GM23248 (cell line): ENCODE data around the gene PKIG. TPM values are rescaled to one million over a fixed set of nuclear protein-coding genes. Genes with fewer than 3 reads are reported as not detected.
A peak's percentile ranks its signal among the peaks of the same experiment; 100 is the strongest.

ENCODE experiments used
- DNase-seq: peaks from one replicate; pipeline ENCODE4 v3.0.0-alpha.2; 2015
- H2AFZ ChIP-seq: fragments of 200-600 bp; sonication (generic); 2 replicates; pipeline ENCODE4 v1.6.1; 2016; ENCODE audit warnings: antibody characterized with exemption
- H3F3A ChIP-seq: fragments of 200-600 bp; sonication (generic); 2 replicates; pipeline ENCODE4 v1.6.1; 2016; ENCODE audit warnings: mild to moderate bottlenecking, antibody characterized with exemption, mixed run types; ENCODE audit not compliant: insufficient read depth
- H3K27ac ChIP-seq: fragments of 200-600 bp; sonication (generic); 2 replicates; pipeline ENCODE4 v1.5.1; 2016; ENCODE audit warnings: mild to moderate bottlenecking
- H3K27me3 ChIP-seq: fragments of 200-600 bp; sonication (generic); replicated peaks from 2 replicates; pipeline ENCODE4 v1.6.1; 2016; ENCODE audit warnings: mild to moderate bottlenecking; ENCODE audit not compliant: insufficient read depth
- H3K36me3 ChIP-seq: fragments of 200-600 bp; sonication (generic); 2 replicates; pipeline ENCODE4 v1.6.1; 2016; ENCODE audit warnings: low read depth, mild to moderate bottlenecking
- H3K4me1 ChIP-seq: fragments of 200-600 bp; sonication (generic); 2 replicates; pipeline ENCODE4 v1.6.1; 2016; ENCODE audit warnings: mild to moderate bottlenecking; ENCODE audit not compliant: insufficient read depth
- H3K4me2 ChIP-seq: fragments of 200-600 bp; sonication (generic); one replicate; pipeline ENCODE4 v1.6.1; 2016; ENCODE audit warnings: mild to moderate bottlenecking; ENCODE audit not compliant: unreplicated experiment
- H3K4me3 ChIP-seq: fragments of 200-600 bp; sonication (generic); 2 replicates; pipeline ENCODE4 v1.5.1; 2016; ENCODE audit warnings: mild to moderate bottlenecking
- H3K79me2 ChIP-seq: fragments of 200-600 bp; sonication (generic); 2 replicates; pipeline ENCODE4 v1.6.1; 2016; ENCODE audit warnings: mild to moderate bottlenecking; ENCODE audit not compliant: insufficient read depth
- H3K9ac ChIP-seq: fragments of 200-600 bp; sonication (generic); 2 replicates; pipeline ENCODE4 v1.6.1; 2016; ENCODE audit warnings: mild to moderate bottlenecking
- H3K9me2 ChIP-seq: fragments of 200-600 bp; sonication (generic); 2 replicates; pipeline ENCODE4 v1.6.1; 2016; ENCODE audit warnings: mixed run types, mild to moderate bottlenecking, moderate library complexity; ENCODE audit not compliant: insufficient read depth
- H3K9me3 ChIP-seq: fragments of 200-600 bp; sonication (generic); one replicate; pipeline ENCODE4 v1.6.1; 2017; ENCODE audit warnings: low read depth
- H4K20me1 ChIP-seq: fragments of 200-600 bp; sonication (generic); 2 replicates; pipeline ENCODE4 v1.6.0; 2016; ENCODE audit not compliant: insufficient read depth
- EZH2 ChIP-seq: fragments of 200-600 bp; sonication (generic); IDR thresholded peaks from 2 replicates; pipeline ENCODE4 v1.6.1; 2018; ENCODE audit warnings: antibody characterized with exemption, mild to moderate bottlenecking; ENCODE audit not compliant: insufficient read depth, poor library complexity, severe bottlenecking
- EZH2phosphoT487 ChIP-seq: fragments of 200-600 bp; sonication (generic); IDR thresholded peaks from 2 replicates; pipeline ENCODE4 v1.6.1; 2018; ENCODE audit warnings: antibody characterized with exemption, moderate library complexity, mild to moderate bottlenecking, low read depth; ENCODE audit not compliant: insufficient read depth
- WGBS, 2 experiments: methylation state at CpG; one replicate each; pipeline ENCODE4 v1.1.6; 2015 to 2017; ENCODE audit warnings: low lambda C conversion rate in 2 of 2, low coverage in 1 of 2; ENCODE audit errors: missing lambda C conversion rate in 2 of 2; 5-methylcytosine and 5-hydroxymethylcytosine counted together
- in situ Hi-C: fragments of 300-500 bp; cut with MboI; formaldehyde crosslinking; loops from 2 replicates; pipeline ENCODE4 v1.15.0; 2020
- polyA plus RNA-seq: library from polyadenylated mRNA; unstranded; fragments of >200 nt; fragmentation: Nextera tagmentation; extraction: Ambion mirVana; gene quantifications from 2 replicates; pipeline ENCODE4 v1.2.1, GENCODE V29; 2016
- total RNA-seq: library from RNA; depleted of rRNA; stranded (reverse); fragments of >200 nt; shearing (Covaris generic); gene quantifications from 2 replicates; pipeline ENCODE4 v1.2.3, GENCODE V29; 2014

PKIG gene
- total and polyA plus RNA-seq, 2 experiments from 2014 or later: 46.0 to 83.7 TPM

DNA sequence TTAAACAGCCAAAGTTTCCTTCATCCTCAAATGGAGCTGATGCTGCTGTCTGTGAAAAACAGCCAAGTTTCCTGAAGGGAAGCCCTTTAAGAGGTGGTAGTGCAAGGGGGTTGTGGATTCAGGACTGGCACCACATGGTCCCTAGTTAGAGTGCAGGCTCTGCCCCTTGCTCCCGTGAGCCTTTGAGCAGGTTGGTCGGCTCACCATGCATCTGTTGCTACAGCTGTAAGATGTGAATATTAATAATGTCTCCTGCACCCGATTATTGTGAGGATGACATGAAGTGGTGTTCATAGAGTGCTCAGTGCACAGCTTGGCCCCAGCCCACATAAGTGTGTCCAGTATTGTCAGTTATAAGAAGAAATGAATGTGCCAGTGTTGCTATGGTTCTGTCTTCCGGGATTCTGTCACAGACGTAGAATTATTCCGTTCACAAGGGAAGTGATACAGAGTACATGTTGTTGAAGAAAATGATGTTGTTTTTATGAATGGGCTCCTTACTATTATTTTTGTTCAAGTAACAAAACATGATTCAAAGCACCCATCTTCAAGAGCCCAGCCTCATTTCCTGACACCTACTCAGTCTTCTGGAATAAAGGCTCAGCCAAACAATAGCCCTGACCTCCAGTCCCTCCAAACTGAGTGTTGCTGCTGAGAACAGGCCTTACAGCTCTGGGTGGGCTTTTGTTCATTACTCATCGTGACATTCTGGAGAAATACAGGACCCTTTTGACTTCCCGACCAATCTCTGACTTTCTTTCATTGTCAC lies 2.9 kb upstream of the PKIG start:
- no peak overlapping the region for H3K27ac ChIP-seq
- in situ Hi-C loops: no loop called here
- H3K79me2 ChIP-seq: peaks cover 24% of the 10 kb centered on the region

GRCh38 chr20:44580581-44581268 lies 1.7 kb upstream of the PKIG start:
- Histone ChIP-seq H3K36me3 (no peaks in the 10 kb centered on the region), H4K20me1 (no peaks in the 10 kb centered on the region), H3K4me3 (no peak overlapping the region), H3K9me2 (no peaks in the 10 kb centered on the region), H3K27ac (no peak overlapping the region), H3K79me2 (peaks cover 31% of the 10 kb centered on the region), H2AFZ (no peak overlapping the region), H3K4me1 (peaks cover 38% of the 10 kb centered on the region), H3F3A (peaks cover 36% of the 10 kb centered on the region), H3K27me3 (no peaks in the 10 kb centered on the region), H3K4me2 (no peak overlapping the region), H3K9me3 (no peaks in the 10 kb centered on the region), H3K9ac (no peak overlapping the region)
- TF ChIP-seq EZH2phosphoT487 (no peak), EZH2 (no peak)
- in situ Hi-C loops: no loop called here
- WGBS, 2 experiments: 98 to 99% methylated on average over 9 of the region's 9 CpGs
- no peak for DNase-seq

More for the DNA sequence above, 2.9 kb upstream of the PKIG start:
- Histone ChIP-seq H3F3A (peaks cover 36% of the 10 kb centered on the region), H3K9me3 (no peaks in the 10 kb centered on the region), H3K27me3 (no peaks in the 10 kb centered on the region), H4K20me1 (no peaks in the 10 kb centered on the region), H3K4me2 (no peak overlapping the region), H3K36me3 (no peaks in the 10 kb centered on the region), H2AFZ (no peak overlapping the region), H3K4me1 (peaks cover 38% of the 10 kb centered on the region), H3K9me2 (no peaks in the 10 kb centered on the region), H3K4me3 (no peak overlapping the region), H3K9ac (no peak overlapping the region)
- peak; percentile 6 for DNase-seq
- TF ChIP-seq EZH2 (no peak), EZH2phosphoT487 (no peak)
- 77 to 80% methylated on average over 8 of the region's 8 CpGs for WGBS, 2 experiments

DNA sequence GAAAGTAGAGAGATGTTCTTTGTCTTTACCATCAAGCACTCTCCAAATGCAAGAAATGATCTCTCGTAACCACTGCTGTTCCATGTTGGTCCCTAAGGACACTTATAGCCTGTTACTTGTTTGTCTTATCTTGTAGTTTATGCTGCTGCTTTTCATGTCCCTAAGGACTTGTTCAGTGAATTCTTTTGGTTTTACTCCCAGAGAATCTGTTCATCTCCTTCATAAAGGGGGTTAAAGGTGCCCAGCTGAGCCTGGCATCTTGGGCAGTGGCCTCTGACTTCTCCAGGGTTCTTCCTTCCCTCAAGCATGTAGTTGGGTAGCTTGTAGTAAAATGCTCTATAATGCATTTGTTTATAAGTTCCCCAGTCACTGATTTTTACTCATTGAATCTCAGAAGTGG lies 864 bp upstream of the PKIG start:
- in situ Hi-C loops: no loop called here
- H3K4me3 ChIP-seq: peak overlapping the region; percentile 82; the same call in 1 of the 2 replicates
- peak overlapping the region; percentile 97 for H3K4me2 ChIP-seq
- H2AFZ ChIP-seq: no peak overlapping the region
- peak overlapping the region; percentile 89; the same call in 1 of the 2 replicates for H3K9ac ChIP-seq
- peaks cover 39% of the 10 kb centered on the region for H3K79me2 ChIP-seq
- no peak for TF ChIP-seq EZH2
- no peak for TF ChIP-seq EZH2phosphoT487
- H3K9me2 ChIP-seq: no peaks in the 10 kb centered on the region
- H3K27ac ChIP-seq: peak overlapping the region; percentile 85
- no peaks in the 10 kb centered on the region for H4K20me1 ChIP-seq
- peaks cover 30% of the 10 kb centered on the region for H3F3A ChIP-seq
- H3K36me3 ChIP-seq: no peaks in the 10 kb centered on the region
- H3K9me3 ChIP-seq: no peaks in the 10 kb centered on the region
- no peaks in the 10 kb centered on the region for H3K27me3 ChIP-seq
- no peak for DNase-seq
- 92 to 100% methylated on average over 1 of the region's 1 CpG for WGBS, 2 experiments
- peaks cover 32% of the 10 kb centered on the region for H3K4me1 ChIP-seq

GRCh38 chr20:44583157-44583556 lies 778 bp downstream of the PKIG start:
- DNase-seq: peak; percentile 33
- Histone ChIP-seq H3K4me3 (peak overlapping the region; percentile 82), H3K9me2 (no peaks in the 10 kb centered on the region), H3K4me1 (peaks cover 26% of the 10 kb centered on the region), H3K9ac (peak overlapping the region; percentile 89), H3K27ac (peak overlapping the region; percentile 85), H3K9me3 (no peaks in the 10 kb centered on the region), H3K79me2 (peaks cover 56% of the 10 kb centered on the region), H3K4me2 (peak overlapping the region; percentile 97), H2AFZ (peak overlapping the region; percentile 69), H3K36me3 (no peaks in the 10 kb centered on the region), H3F3A (peaks cover 21% of the 10 kb centered on the region), H3K27me3 (no peaks in the 10 kb centered on the region), H4K20me1 (no peaks in the 10 kb centered on the region)
- in situ Hi-C loops: no loop called here
- TF ChIP-seq EZH2: no peak
- WGBS, 2 experiments: 0 to 8% methylated on average over 1 of the region's 1 CpG
